Transverse colon (tissue), 4 donors: ENCODE data around the gene HEG1. TPM values are rescaled to one million over a fixed set of nuclear protein-coding genes. Genes with fewer than 3 reads are reported as not detected.

Source experiments
- DNase-seq: peaks from one replicate; pipeline ENCODE4 v3.0.0-alpha.2; 2019
- H3K27ac ChIP-seq, 4 donors: fragments of 200-600 bp; sonication (generic); 2 replicates each; pipeline ENCODE4 v1.5.1; 2016 to 2018; ENCODE audit warnings: inconsistent platforms in 4 of 4
- H3K27me3 ChIP-seq: fragments of 200-600 bp; sonication (generic); 2 replicates; pipeline ENCODE4 v1.5.1; 2017; ENCODE audit warnings: inconsistent platforms
- H3K36me3 ChIP-seq, 4 donors: fragments of 200-600 bp; sonication (generic); 2 replicates each; pipeline ENCODE4 v1.5.1; 2017 to 2019; ENCODE audit warnings: inconsistent platforms in 4 of 4
- H3K4me1 ChIP-seq, 4 donors: fragments of 200-600 bp; sonication (generic); 2 replicates each; pipeline ENCODE4 v1.5.1; 2017 to 2020; ENCODE audit warnings: inconsistent platforms in 4 of 4
- H3K4me3 ChIP-seq, 4 donors: fragments of 200-600 bp; sonication (generic); 1 replicate in 1 of 4; 2 replicates in 3 of 4; pipeline versions ENCODE4 v1.5.1 to v1.6.1; 2017 to 2019; ENCODE audit warnings: inconsistent platforms in 4 of 4
- H3K9me3 ChIP-seq, 2 donors: fragments of 200-600 bp; sonication (generic); 2 replicates each; pipeline ENCODE4 v1.5.1; 2017 to 2019; ENCODE audit warnings: inconsistent platforms in 2 of 2
- EP300 ChIP-seq: sonication (generic); formaldehyde crosslinking; IDR thresholded peaks from one replicate; pipeline ENCODE4 v1.6.1; 2017; ENCODE audit warnings: antibody characterized with exemption, low read depth
- POLR2A ChIP-seq: fragments of 450-650 bp; IDR thresholded peaks from one replicate; pipeline ENCODE4 v1.6.1; 2016; ENCODE audit warnings: antibody characterized with exemption, mild to moderate bottlenecking, moderate library complexity
- POLR2AphosphoS5 ChIP-seq, 3 donors: sonication (generic); formaldehyde crosslinking; IDR thresholded peaks; one replicate each; pipeline ENCODE4 v1.6.1; 2016; ENCODE audit warnings: antibody characterized with exemption in 3 of 3
- WGBS, 2 donors: methylation state at CpG; one replicate each; pipeline ENCODE4 v1.1.5; 2018; ENCODE audit warnings: low coverage in 1 of 2; 5-methylcytosine and 5-hydroxymethylcytosine counted together
- in situ Hi-C, 4 donors: fragments of 200-750 bp; cut with MboI; loops; one replicate each; pipeline versions ENCODE4 v1.15.0 to v1.15.1; 2017; ENCODE audit warnings: low sequenced_read_pairs in 3 of 4, low pct_ligation_motif_present in 1 of 4, low pct_unique_long_range_greater_than_20kb in 1 of 4
- intact Hi-C: fragments of 100-400 bp; cut with DNase I; formaldehyde crosslinking; loops from one replicate; pipeline ENCODE4 v1.15.1; 2023; ENCODE audit warnings: low total_unique reads
- total RNA-seq, 4 donors: library from RNA; depleted of rRNA; stranded (reverse); fragments of >200 nt; gene quantifications; one replicate each; pipeline ENCODE4 v1.1.0, GENCODE V29; 2016
- TF ChIP-seq, protein P1 (sequence below), 5 experiments: fragments of 200-600 bp in 3 of 5; fragments of 450-650 bp in 2 of 5; sonication (generic) in 3 of 5; IDR thresholded peaks; 1 replicate in 2 of 5; 2 replicates in 3 of 5; pipeline ENCODE4 v1.5.1; 2016 to 2017; ENCODE audit warnings: antibody characterized with exemption in 5 of 5, inconsistent platforms in 3 of 5, mild to moderate bottlenecking in 2 of 5, moderate library complexity in 1 of 5

HEG1 gene
- total RNA-seq, 4 donors from 2014 or later: 8.9 to 97.3 (median 10.6) TPM

GRCh38 chr3:125079675-125080045, 23.9 kb upstream of the HEG1 start:
- Histone ChIP-seq H3K27ac (no peak overlapping the region), H3K27me3 (no peaks in the 10 kb centered on the region), H3K9me3 (no peaks in the 10 kb centered on the region), H3K4me3 (no peak overlapping the region), H3K4me1 (no peaks in the 10 kb centered on the region), H3K36me3 (no peaks in the 10 kb centered on the region)
- TF ChIP-seq EP300 (no peak), POLR2A (no peak), POLR2AphosphoS5 (IDR thresholded peaks at IDR 0.05) (no peak)
- TF ChIP-seq, protein P1, sequence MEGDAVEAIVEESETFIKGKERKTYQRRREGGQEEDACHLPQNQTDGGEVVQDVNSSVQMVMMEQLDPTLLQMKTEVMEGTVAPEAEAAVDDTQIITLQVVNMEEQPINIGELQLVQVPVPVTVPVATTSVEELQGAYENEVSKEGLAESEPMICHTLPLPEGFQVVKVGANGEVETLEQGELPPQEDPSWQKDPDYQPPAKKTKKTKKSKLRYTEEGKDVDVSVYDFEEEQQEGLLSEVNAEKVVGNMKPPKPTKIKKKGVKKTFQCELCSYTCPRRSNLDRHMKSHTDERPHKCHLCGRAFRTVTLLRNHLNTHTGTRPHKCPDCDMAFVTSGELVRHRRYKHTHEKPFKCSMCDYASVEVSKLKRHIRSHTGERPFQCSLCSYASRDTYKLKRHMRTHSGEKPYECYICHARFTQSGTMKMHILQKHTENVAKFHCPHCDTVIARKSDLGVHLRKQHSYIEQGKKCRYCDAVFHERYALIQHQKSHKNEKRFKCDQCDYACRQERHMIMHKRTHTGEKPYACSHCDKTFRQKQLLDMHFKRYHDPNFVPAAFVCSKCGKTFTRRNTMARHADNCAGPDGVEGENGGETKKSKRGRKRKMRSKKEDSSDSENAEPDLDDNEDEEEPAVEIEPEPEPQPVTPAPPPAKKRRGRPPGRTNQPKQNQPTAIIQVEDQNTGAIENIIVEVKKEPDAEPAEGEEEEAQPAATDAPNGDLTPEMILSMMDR (IDR thresholded peaks at IDR 0.05): no peak
- in situ Hi-C loops: no loop called here
- intact Hi-C loops: no loop called here
- 20 to 88% methylated on average over 1 of the region's 1 CpG for WGBS, 2 donors
- no peak for DNase-seq

DNA sequence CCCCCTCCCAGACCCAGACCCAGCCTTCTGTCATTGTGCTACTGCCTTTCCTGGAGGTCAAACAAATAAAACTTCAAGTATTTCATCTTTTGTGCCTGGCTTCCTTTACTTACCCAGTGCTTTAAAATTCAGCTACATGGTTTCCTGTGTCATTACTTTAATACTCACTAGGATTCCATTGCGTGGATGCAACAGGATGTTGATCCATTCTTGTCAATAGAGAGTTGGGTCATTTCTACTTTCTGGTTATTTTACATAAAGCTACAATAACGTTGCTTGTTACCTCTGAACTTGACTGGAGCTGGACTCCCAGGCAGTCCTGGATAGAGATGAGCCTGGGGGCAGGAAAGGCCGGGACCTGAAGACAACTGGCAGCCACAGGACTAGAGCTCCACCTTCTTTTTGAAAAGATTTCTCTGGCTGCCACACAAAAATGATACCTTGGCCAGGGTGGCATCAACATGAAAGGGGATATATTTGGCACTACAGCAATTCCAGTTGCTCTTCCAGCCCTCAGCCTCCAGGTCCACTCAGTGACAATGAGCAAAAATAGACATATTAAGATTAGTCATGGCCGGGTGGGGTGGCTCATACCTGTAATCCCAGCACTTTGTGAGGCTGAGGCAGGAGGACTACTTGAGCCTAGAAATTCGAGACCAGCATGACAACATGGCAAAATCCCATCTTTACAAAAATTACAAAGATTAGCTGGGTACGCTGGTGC, 23.3 kb upstream of the HEG1 start:
- no peak for DNase-seq
- TF ChIP-seq EP300 (no peak), POLR2AphosphoS5 (IDR thresholded peaks at IDR 0.05) (no peak), POLR2A (no peak)
- TF ChIP-seq, protein P1 (IDR thresholded peaks at IDR 0.05): no peak
- no peaks in the 10 kb centered on the region for H3K27me3 ChIP-seq
- intact Hi-C loops: no loop called here
- H3K9me3 ChIP-seq: no peaks in the 10 kb centered on the region
- no peaks in the 10 kb centered on the region for H3K36me3 ChIP-seq
- no peak overlapping the region for H3K4me3 ChIP-seq
- WGBS, 2 donors: 89 to 100% methylated on average over 3 to 6 of the region's 6 CpGs
- no peak overlapping the region for H3K27ac ChIP-seq
- in situ Hi-C loops: no loop called here
- H3K4me1 ChIP-seq: no peaks in the 10 kb centered on the region

GRCh38 chr3:125077864-125078263, 22.1 kb upstream of the HEG1 start:
- in situ Hi-C loops (no loop called here), intact Hi-C loops (no loop called here)
- DNase-seq: no peak
- H3K4me3 ChIP-seq: no peak overlapping the region
- H3K36me3 ChIP-seq: no peaks in the 10 kb centered on the region
- no peaks in the 10 kb centered on the region for H3K9me3 ChIP-seq
- H3K27ac ChIP-seq: no peak overlapping the region
- 85 to 100% methylated on average over 1 to 3 of the region's 3 CpGs for WGBS, 2 donors
- no peaks in the 10 kb centered on the region for H3K27me3 ChIP-seq
- no peak for TF ChIP-seq POLR2A
- no peak for TF ChIP-seq EP300
- no peak for TF ChIP-seq POLR2AphosphoS5 (IDR thresholded peaks at IDR 0.05)
- TF ChIP-seq, protein P1 (IDR thresholded peaks at IDR 0.05): no peak
- no peaks in the 10 kb centered on the region for H3K4me1 ChIP-seq

- H3K27ac ChIP-seq: no peak overlapping the region
- no peak overlapping the region for H3K4me3 ChIP-seq
- TF ChIP-seq EP300 (no peak), POLR2A (no peak), POLR2AphosphoS5 (IDR thresholded peaks at IDR 0.05) (no peak)
- TF ChIP-seq, protein P1 (IDR thresholded peaks at IDR 0.05): no peak
- intact Hi-C loops: no loop called here
- in situ Hi-C loops: no loop called here
- DNase-seq: no peak
- WGBS, 2 donors: 33 to 69% methylated on average over 1 of the region's 1 CpG
- H3K36me3 ChIP-seq: no peaks in the 10 kb centered on the region
- no peaks in the 10 kb centered on the region for H3K27me3 ChIP-seq
- no peaks in the 10 kb centered on the region for H3K9me3 ChIP-seq
- no peaks in the 10 kb centered on the region for H3K4me1 ChIP-seq
Observed at GRCh38 chr3:125076464-125076863, 20.7 kb upstream of the HEG1 start.
